GM18873 (cell line): ENCODE measurements around the gene TREX2.

Source experiments
- ATAC-seq: cut with Tn5 transposase; IDR thresholded peaks from one replicate; pipeline ENCODE4 v1.9.1; 2021; ENCODE audit warnings: mild to moderate bottlenecking, moderate library complexity, moderate number of reproducible peaks; ENCODE audit not compliant: unreplicated experiment, low FRiP score

The TREX2 gene

GRCh38 chrX:153457136-153457825 lies 11.4 kb upstream of the TREX2 start:
- ATAC-seq, result no peak

- no peak for ATAC-seq
These were observed 10.8 kb upstream of the TREX2 start for GRCh38 chrX:153456704-153457103.

DNA sequence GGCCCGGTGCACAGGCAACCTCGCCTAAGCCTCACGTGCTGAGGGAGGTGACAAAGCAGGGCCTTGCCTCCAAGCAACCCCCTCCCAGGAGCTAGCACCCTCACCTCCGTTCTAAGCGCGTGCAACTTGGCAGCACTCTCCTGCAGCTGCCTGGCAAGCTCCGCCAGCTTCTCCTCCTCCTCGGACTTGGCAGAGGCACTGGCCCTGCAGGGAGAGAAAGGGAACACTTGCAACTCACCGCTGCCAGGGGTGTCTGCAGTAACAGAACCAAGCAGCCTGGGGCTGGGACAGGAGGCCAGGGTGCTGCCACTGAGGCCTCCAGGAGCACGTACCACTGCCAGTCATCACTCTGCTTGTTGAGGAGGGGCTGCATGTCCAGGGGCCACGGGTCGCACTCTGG lies 10.3 kb upstream of the TREX2 start:
- no peak for ATAC-seq

DNA sequence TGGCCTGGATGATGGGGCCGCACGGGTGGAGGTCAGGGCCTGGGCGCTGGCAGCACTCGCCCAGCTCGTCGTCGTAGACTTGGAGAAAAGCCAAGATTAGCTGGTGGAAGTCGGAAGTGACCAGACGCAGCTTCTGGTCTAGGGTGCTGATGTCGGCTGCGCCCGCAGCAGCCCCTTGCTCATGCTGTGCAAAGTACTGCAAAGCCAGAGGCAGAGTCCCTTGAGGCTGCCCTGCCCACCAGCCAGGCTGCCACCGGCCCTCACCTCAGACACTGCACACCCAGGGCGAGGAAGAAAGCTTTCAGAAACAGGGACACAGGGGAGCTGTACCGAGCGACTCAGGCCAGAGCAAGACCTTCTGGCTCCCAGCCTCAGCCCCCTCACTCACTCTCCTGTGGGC lies 9.7 kb upstream of the TREX2 start:
- ATAC-seq, result no peak

DNA sequence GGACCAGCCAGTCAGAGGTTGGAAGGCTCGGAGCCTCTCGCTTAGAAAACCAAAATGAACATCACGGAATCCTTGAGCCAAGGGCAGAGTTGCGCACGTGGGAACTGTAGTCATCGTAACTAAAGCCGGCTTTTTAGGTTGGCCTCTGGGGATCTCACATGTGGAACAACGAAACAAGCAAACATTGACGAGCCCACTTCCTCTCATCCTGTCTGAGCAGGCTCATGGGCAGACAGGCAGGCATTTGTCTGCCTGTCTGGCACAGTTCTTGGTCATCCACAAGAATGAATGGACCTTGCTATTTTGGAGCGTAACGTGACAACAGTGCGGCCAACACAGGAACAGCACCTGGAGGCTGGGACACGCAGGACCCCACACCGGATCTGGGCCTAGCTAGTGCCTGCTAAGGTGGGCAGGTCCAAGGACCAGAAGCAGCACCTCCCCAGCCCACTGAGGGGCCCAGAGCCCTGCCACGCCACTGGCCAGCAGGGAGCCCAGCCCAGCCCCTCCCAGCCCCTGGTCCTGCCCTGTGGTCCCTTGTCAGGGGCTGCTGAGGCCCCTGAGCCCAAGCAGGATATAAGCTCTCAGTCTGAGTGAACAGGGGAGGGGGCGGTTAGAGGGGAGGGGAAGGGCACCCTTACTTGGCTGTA lies 9.2 kb upstream of the TREX2 start:
- ATAC-seq, result no peak

DNA sequence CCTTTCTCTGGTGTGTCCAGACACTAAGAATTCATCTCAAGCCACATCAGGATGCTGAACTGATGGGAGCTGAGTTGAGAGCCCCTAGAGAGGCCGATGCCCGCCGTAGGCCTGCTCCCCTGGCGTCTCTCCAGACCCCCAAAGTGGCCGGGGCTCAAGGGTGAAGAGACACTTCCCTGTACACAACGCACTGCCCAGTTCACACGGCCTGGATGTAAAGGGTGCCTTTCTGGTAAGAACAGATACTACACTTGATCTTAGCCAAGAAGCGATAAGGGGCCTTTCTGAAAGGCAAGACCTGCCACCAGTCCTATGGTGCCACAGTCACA lies 5.1 kb upstream of the TREX2 start:
- ATAC-seq, result no peak

GRCh38 chrX:153450114-153450948 lies 4.5 kb upstream of the TREX2 start:
- ATAC-seq, result no peak

- ATAC-seq, result no peak
These were observed 3.7 kb upstream of the TREX2 start for GRCh38 chrX:153449368-153450113.

- ATAC-seq, result no peak
These were observed 2.9 kb upstream of the TREX2 start for GRCh38 chrX:153448556-153449367.

DNA sequence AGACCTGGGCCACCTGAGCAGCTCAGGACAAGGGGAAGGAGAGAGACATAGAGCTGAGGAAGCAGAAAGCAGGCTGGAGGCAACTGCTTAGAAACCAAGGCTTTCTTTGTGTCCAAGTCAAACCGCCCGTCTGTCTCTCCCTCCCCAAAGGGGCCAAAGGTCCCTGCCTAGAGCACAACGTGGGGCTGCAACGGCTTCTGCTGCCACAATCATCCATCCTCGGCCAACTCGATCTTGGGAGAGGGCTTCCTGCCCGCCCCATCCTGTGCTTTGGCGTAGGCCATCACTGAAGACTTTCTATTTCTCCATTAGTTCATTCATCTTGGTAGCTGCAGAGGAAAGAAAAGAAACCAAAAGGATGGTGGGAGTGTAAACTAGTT lies 1.7 kb upstream of the TREX2 start:
- ATAC-seq, result no peak

DNA sequence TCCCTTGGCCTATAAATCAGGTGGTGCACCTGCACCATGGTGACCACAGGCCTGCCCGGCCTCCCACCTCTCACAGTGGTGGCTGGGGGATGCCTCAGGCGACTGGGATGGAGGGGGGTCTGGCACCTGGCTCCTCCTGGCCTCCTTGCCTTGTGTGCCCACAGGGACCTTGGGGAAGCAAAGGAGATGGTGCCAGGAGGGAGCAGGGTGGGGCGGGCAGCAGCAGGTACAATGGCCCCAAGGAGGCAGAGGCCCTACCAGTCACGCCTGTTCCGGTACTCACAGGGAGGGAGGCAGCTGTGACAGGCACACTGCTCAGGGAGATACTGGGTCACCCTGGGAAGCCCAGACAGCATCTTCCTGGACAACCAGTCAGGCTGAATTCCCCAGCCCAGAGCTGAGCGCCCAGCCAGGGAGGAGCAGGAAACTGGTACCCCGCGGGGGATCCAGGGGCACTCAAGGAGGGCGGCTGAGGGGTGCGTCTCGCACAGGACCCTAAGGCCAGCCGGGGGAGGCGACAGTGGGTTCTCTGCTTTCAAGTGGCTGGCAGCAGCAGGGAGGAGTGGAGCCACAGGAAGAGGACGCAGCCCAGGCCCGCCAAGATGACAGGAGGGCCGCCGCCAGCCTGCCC lies 1.2 kb upstream of the TREX2 start:
- no peak for ATAC-seq

- no peak for ATAC-seq
These were observed 730 bp upstream of the TREX2 start for GRCh38 chrX:153446636-153446936.

DNA sequence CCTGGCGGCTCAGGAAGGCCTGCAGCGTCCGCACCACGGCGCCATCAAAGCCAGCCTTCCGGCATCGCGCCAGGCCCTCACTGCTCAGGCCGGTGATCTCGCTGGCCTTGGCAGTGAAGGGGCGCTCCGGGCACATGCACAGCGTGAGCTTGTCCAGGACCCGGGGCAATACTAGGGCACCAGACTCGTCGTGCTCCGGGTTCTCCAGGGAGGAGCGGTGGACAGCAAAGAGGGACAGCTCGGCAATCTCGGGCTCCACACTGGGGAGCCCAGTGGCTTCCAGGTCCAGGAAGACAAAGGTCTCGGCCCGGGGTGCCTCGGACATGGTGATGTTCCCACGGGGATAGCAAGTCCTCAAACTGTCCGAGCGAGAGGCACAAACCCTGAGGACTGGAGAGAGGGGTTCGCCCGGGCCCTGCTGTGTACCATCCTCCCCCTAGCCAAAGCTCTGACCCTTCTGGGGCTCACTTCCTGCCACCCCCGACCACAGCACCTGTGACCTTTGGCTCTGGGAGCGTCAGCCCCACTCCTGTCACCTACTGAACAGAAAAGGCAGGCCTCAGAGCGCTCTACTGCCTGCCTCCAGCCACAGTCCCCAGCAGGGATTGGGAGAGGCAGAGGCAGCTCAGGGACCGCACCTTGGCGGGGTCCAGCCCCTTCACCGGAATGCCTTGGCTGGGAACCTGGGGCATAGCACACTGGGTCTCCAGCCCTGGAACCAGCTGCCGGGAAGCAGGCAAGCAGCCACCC lies 575 bp downstream of the TREX2 start:
- ATAC-seq, result no peak

GRCh38 chrX:153444333-153445011 lies 1.4 kb downstream of the TREX2 start:
- no peak for ATAC-seq

DNA sequence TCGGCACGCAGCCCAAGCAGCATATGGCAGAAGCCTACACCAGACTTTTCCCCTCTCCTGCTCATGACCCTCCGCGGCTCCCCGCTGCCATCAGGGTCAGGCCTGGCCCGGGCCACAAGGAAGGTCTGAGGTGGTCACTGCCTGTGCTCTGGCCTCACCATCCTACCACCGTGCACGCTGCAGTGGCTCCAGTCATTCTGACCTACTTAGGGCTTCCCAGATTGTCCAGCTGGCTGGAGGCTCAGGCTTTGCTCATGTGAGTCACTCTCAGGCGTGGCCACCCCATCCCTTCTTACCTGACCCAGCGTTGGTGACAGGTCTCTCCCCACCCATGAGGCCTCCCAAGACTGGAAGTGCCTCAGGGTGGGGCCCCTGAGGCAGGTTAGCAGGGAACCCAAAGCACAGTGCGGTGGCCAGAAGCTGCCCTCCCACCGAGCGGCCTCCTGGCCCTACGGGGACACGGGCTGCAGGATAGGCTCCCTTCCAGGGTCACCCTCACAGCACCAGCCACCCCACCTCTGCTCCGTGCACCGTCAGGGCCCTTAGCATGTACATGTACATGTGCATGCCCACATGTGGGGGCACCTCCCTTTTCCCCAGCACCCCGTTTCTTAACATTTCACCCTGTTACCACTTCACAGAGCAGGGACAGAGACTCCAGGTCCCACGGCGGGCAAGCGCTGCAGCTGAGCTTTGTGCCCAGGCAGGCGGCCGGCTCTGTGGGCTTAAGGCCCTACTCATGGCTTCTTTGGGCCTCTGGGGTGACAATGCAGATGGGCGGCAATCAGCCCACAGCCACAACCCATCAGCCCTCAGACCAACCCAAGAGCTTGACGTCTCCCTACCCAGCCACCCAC lies 2.2 kb downstream of the TREX2 start:
- no peak for ATAC-seq

GRCh38 chrX:153442463-153442862 lies 3.4 kb downstream of the TREX2 start:
- no peak for ATAC-seq

DNA sequence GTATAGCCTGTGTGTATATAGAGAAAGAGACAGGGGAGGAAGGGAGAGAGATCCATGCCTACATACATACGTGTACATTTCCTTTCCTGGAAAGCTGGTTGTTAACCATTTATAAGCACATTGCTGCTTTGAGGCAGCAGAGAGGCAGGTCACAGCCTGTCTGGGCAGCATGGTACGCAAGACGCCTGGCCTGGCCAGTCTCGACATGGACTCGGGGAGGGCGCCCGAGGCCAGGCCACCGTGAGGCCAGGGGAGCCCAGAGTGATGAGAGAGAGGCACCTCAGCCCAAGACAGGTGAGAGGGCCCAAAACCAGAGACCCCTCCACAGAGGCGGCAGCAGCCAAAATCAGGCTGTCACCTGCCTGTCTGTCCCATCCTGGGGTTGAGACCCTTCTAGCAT lies 3.9 kb downstream of the TREX2 start:
- no peak for ATAC-seq

GRCh38 chrX:153441296-153441695 lies 4.6 kb downstream of the TREX2 start:
- no peak for ATAC-seq
